ENCODE results near the gene IRF4. TPM values are rescaled to one million over a fixed set of nuclear protein-coding genes. Genes with fewer than 3 reads are reported as not detected.

The IRF4 gene
- total RNA-seq, 2 experiments from 2014 or later = 16.9 to 20.8 TPM

GRCh38 chr6:455835-456234 lies 64.3 kb downstream of the IRF4 start:
- Histone ChIP-seq H3K9me3 (ENCODE audit: control insufficient read depth in 1 of 2, insufficient read depth in 1 of 2, low read length in 2 of 2) (no peaks in the 10 kb centered on the region), H3K27me3 (ENCODE audit: control insufficient read depth in 1 of 2, insufficient read depth in 2 of 2, low read length in 2 of 2) (no peaks in the 10 kb centered on the region), H3K27ac (ENCODE audit: low read depth in 1 of 2, low read length in 2 of 2) (no peak overlapping the region), H3K4me3 (ENCODE audit: low read length) (no peak overlapping the region), H3K4me1 (ENCODE audit: insufficient read depth, low read length) (peaks cover 3% of the 10 kb centered on the region), H3K36me3 (ENCODE audit: insufficient read depth, low read length) (no peaks in the 10 kb centered on the region)
- no peak overlapping the region for H3K27ac Mint-ChIP-seq
- H3K4me3 Mint-ChIP-seq = no peak overlapping the region
- DNase-seq (no peak), ATAC-seq (ENCODE audit: poor library complexity) (no peak)
- intact Hi-C loops (cut with DNase I, micrococcal nuclease) = no loop called here
- no peaks in the 10 kb centered on the region for H3K9me3 Mint-ChIP-seq
- ChIA-PET POLR2A (no interaction called here), CTCF (no interaction called here)
- H3K36me3 Mint-ChIP-seq (ENCODE audit: low read depth) = no peaks in the 10 kb centered on the region
- no peak for TF ChIP-seq CTCF (IDR thresholded peaks at IDR 0.05)
- peaks cover 5% of the 10 kb centered on the region for H3K4me1 Mint-ChIP-seq (ENCODE audit: low read depth)
- H3K27me3 Mint-ChIP-seq = no peaks in the 10 kb centered on the region

GRCh38 chr6:456358-456867 lies 64.9 kb downstream of the IRF4 start:
- intact Hi-C loops (cut with DNase I, micrococcal nuclease) = no loop called here
- H3K36me3 Mint-ChIP-seq (ENCODE audit: low read depth) = no peaks in the 10 kb centered on the region
- no peak overlapping the region for H3K27ac ChIP-seq (ENCODE audit: low read depth in 1 of 2, low read length in 2 of 2)
- peaks cover 5% of the 10 kb centered on the region for H3K4me1 Mint-ChIP-seq (ENCODE audit: low read depth)
- no peak overlapping the region for H3K27ac Mint-ChIP-seq
- CTCF ChIA-PET = no interaction called here
- H3K36me3 ChIP-seq (ENCODE audit: insufficient read depth, low read length) = no peaks in the 10 kb centered on the region
- H3K4me3 Mint-ChIP-seq = no peak overlapping the region
- ATAC-seq (ENCODE audit: poor library complexity) (no peak), DNase-seq (no peak)
- H3K27me3 Mint-ChIP-seq = no peaks in the 10 kb centered on the region
- H3K27me3 ChIP-seq (ENCODE audit: control insufficient read depth in 1 of 2, insufficient read depth in 2 of 2, low read length in 2 of 2) = no peaks in the 10 kb centered on the region
- no peaks in the 10 kb centered on the region for H3K9me3 Mint-ChIP-seq
- H3K4me3 ChIP-seq (ENCODE audit: low read length) = no peak overlapping the region
- TF ChIP-seq CTCF (IDR thresholded peaks at IDR 0.05) = no peak
- H3K4me1 ChIP-seq (ENCODE audit: insufficient read depth, low read length) = peaks cover 3% of the 10 kb centered on the region
- H3K9me3 ChIP-seq (ENCODE audit: control insufficient read depth in 1 of 2, insufficient read depth in 1 of 2, low read length in 2 of 2) = no peaks in the 10 kb centered on the region
- POLR2A ChIA-PET = no interaction called here

- H3K27me3 ChIP-seq (ENCODE audit: control insufficient read depth in 1 of 2, insufficient read depth in 2 of 2, low read length in 2 of 2) = no peaks in the 10 kb centered on the region
- ChIA-PET POLR2A (no interaction called here), CTCF (no interaction called here)
- peaks cover 5% of the 10 kb centered on the region for H3K4me1 Mint-ChIP-seq (ENCODE audit: low read depth)
- H3K4me3 ChIP-seq (ENCODE audit: low read length) = no peak overlapping the region
- no peak for TF ChIP-seq CTCF (IDR thresholded peaks at IDR 0.05)
- H3K4me1 ChIP-seq (ENCODE audit: insufficient read depth, low read length) = peaks cover 3% of the 10 kb centered on the region
- no peaks in the 10 kb centered on the region for H3K9me3 Mint-ChIP-seq
- no peaks in the 10 kb centered on the region for H3K27me3 Mint-ChIP-seq
- ATAC-seq (ENCODE audit: poor library complexity) = no peak
- no peak overlapping the region for H3K27ac Mint-ChIP-seq
- no peak overlapping the region for H3K27ac ChIP-seq (ENCODE audit: low read depth in 1 of 2, low read length in 2 of 2)
- H3K36me3 ChIP-seq (ENCODE audit: insufficient read depth, low read length) = no peaks in the 10 kb centered on the region
- intact Hi-C loops (cut with DNase I, micrococcal nuclease) = no loop called here
- H3K4me3 Mint-ChIP-seq = no peak overlapping the region
- DNase-seq = no peak
- H3K9me3 ChIP-seq (ENCODE audit: control insufficient read depth in 1 of 2, insufficient read depth in 1 of 2, low read length in 2 of 2) = no peaks in the 10 kb centered on the region
- no peaks in the 10 kb centered on the region for H3K36me3 Mint-ChIP-seq (ENCODE audit: low read depth)
Measured at GRCh38 chr6:456887-457286, 65.3 kb downstream of the IRF4 start.

Other genes with a start within 250 kb of the IRF4 start
- 10 to 100 TPM; 25.4 to 26.3 TPM for gene DUSP22, start 99.3 kb upstream of the IRF4 start, total RNA-seq